ENCODE measurements around the gene LIPN.

LIPN gene

GRCh38 chr10:88810196-88810961 is 50.6 kb downstream of the LIPN start:
- no peaks in the 10 kb centered on the region for H3K27me3 Mint-ChIP-seq
- H3K4me1 Mint-ChIP-seq, result peaks cover 10% of the 10 kb centered on the region
- H3K36me3 Mint-ChIP-seq (ENCODE audit: insufficient read depth), result peaks cover 2% of the 10 kb centered on the region
- no peaks in the 10 kb centered on the region for H3K9me3 Mint-ChIP-seq
- ATAC-seq (replicated peaks; ENCODE audit: extremely low read depth, poor library complexity, severe bottlenecking), result peak; percentile 88
- H3K27ac Mint-ChIP-seq (ENCODE audit: low read depth), result no peak overlapping the region
- DNase-seq (ENCODE audit: low spot score in 2 of 2), result peak in 1 of 2 donors; percentile 23
- no peak overlapping the region for H3K4me3 Mint-ChIP-seq

- ATAC-seq (replicated peaks; ENCODE audit: extremely low read depth, poor library complexity, severe bottlenecking) (no peak), DNase-seq (ENCODE audit: low spot score in 2 of 2) (no peak)
- Mint-ChIP-seq H3K27me3 (no peaks in the 10 kb centered on the region), H3K4me3 (no peak overlapping the region), H3K4me1 (peaks cover 16% of the 10 kb centered on the region), H3K27ac (ENCODE audit: low read depth) (no peak overlapping the region), H3K9me3 (no peaks in the 10 kb centered on the region), H3K36me3 (ENCODE audit: insufficient read depth) (peaks cover 2% of the 10 kb centered on the region)
Observed at GRCh38 chr10:88813200-88813599, 53.4 kb downstream of the LIPN start.

GRCh38 chr10:88819290-88819689 is 59.5 kb downstream of the LIPN start:
- H3K4me3 Mint-ChIP-seq, result no peak overlapping the region
- DNase-seq (ENCODE audit: low spot score in 2 of 2), result no peak
- ATAC-seq (replicated peaks; ENCODE audit: extremely low read depth, poor library complexity, severe bottlenecking), result no peak
- H3K4me1 Mint-ChIP-seq, result peaks cover 23% of the 10 kb centered on the region
- H3K9me3 Mint-ChIP-seq, result peaks cover 5% of the 10 kb centered on the region
- H3K27ac Mint-ChIP-seq (ENCODE audit: low read depth), result peak overlapping the region; percentile 49
- H3K27me3 Mint-ChIP-seq, result no peaks in the 10 kb centered on the region
- H3K36me3 Mint-ChIP-seq (ENCODE audit: insufficient read depth), result peaks cover under 1% of the 10 kb centered on the region

- Mint-ChIP-seq H3K9me3 (peaks cover 5% of the 10 kb centered on the region), H3K27ac (ENCODE audit: low read depth) (peak overlapping the region; percentile 12), H3K4me3 (no peak overlapping the region), H3K36me3 (ENCODE audit: insufficient read depth) (peaks cover 3% of the 10 kb centered on the region), H3K4me1 (peaks cover 37% of the 10 kb centered on the region), H3K27me3 (no peaks in the 10 kb centered on the region)
- DNase-seq (ENCODE audit: low spot score in 2 of 2) (no peak), ATAC-seq (replicated peaks; ENCODE audit: extremely low read depth, poor library complexity, severe bottlenecking) (no peak)
Observed at GRCh38 chr10:88820748-88821401, 61.1 kb downstream of the LIPN start.

GRCh38 chr10:88826388-88826787 is 66.6 kb downstream of the LIPN start:
- DNase-seq (ENCODE audit: low spot score in 2 of 2) (no peak), ATAC-seq (replicated peaks; ENCODE audit: extremely low read depth, poor library complexity, severe bottlenecking) (no peak)
- peak overlapping the region; percentile 93 for H3K27ac Mint-ChIP-seq (ENCODE audit: low read depth)
- H3K27me3 Mint-ChIP-seq, result no peaks in the 10 kb centered on the region
- H3K36me3 Mint-ChIP-seq (ENCODE audit: insufficient read depth), result peaks cover 3% of the 10 kb centered on the region
- H3K4me1 Mint-ChIP-seq, result peaks cover 58% of the 10 kb centered on the region
- peak overlapping the region; percentile 59 for H3K4me3 Mint-ChIP-seq
- peaks cover 5% of the 10 kb centered on the region for H3K9me3 Mint-ChIP-seq

GRCh38 chr10:88827671-88828070 is 67.9 kb downstream of the LIPN start:
- Mint-ChIP-seq H3K36me3 (ENCODE audit: insufficient read depth) (peaks cover 3% of the 10 kb centered on the region), H3K27me3 (no peaks in the 10 kb centered on the region), H3K4me3 (no peak overlapping the region), H3K9me3 (peaks cover 5% of the 10 kb centered on the region), H3K27ac (ENCODE audit: low read depth) (no peak overlapping the region), H3K4me1 (peaks cover 66% of the 10 kb centered on the region)
- ATAC-seq (replicated peaks; ENCODE audit: extremely low read depth, poor library complexity, severe bottlenecking) (no peak), DNase-seq (ENCODE audit: low spot score in 2 of 2) (no peak)

- Mint-ChIP-seq H3K4me1 (peaks cover 73% of the 10 kb centered on the region), H3K27ac (ENCODE audit: low read depth) (no peak overlapping the region), H3K36me3 (ENCODE audit: insufficient read depth) (peaks cover 3% of the 10 kb centered on the region), H3K4me3 (no peak overlapping the region), H3K27me3 (no peaks in the 10 kb centered on the region), H3K9me3 (peaks cover 5% of the 10 kb centered on the region)
- ATAC-seq (replicated peaks; ENCODE audit: extremely low read depth, poor library complexity, severe bottlenecking) (no peak), DNase-seq (ENCODE audit: low spot score in 2 of 2) (no peak)
Observed at GRCh38 chr10:88828310-88828709, 68.5 kb downstream of the LIPN start.

All from central memory CD8-positive, alpha-beta T cell (primary cell).